Activated CD4-positive, alpha-beta T cell treated with anti-CD3 and anti-CD28 coated beads, Interleukin-2, amount 50 U/mL, for 48 hours (primary cell): Measurements from ENCODE around the gene PPFIA4.

Source experiments
- DNase-seq, 2 experiments: peaks; one replicate each; pipeline ENCODE4 v3.0.0-alpha.2; 2020

The PPFIA4 gene

DNA sequence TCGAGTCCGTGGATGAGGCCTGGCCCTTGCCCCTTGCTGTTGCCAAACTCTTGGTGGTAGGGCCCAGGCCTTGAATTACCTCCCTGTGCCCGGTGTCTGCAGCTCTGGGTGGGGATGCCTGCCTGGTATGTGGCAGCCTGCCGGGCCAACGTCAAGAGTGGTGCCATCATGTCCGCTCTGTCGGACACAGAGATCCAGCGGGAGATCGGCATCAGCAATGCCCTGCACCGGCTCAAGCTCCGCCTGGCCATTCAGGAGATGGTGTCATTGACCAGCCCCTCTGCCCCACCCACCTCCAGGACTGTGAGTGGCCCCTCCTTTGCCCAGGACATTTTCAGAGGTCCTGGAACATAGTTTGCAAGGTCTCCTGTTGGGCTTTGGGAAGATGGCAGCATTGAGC is 33.8 kb downstream of the PPFIA4 start:
- DNase-seq, result no peak

DNA sequence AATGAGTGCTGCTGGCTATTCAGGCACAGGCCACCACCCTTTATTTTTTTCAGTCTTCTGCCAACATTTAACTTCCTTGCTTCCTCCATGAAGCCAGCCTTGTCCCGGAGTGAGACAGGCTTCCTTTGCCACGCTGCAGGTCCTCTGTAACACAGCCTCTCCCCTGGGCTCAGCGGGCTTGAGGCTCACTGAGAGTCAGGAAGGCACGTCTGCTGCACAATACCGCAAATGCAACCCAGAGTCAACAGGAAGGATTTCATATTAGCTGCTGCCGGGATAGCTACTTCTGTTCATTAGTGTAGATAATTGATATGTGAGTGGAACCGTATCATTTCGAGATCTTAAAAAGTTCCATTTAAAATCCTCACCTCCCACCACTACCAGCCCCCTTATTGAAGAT is 37.0 kb downstream of the PPFIA4 start:
- DNase-seq, result no peak

DNA sequence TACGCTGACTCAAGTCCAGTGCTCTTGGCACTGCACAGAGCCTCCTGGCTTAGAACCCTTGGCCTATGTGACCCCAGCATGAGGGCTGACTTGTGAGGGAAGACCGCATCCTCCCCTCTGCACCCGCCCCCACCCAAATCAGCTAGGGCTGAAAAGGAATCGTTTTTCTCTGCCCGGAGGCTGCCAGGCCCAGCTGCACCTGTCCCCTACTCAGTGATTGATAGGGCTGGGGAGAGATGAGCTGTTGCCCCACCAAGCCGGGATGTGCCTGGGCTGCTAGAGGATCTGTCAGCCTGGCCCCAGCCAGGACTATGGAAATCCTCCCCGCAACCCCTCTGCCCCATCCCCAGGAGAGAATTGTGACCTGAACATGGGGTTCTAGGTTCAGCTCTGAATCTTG is 38.9 kb downstream of the PPFIA4 start:
- no peak for DNase-seq

DNA sequence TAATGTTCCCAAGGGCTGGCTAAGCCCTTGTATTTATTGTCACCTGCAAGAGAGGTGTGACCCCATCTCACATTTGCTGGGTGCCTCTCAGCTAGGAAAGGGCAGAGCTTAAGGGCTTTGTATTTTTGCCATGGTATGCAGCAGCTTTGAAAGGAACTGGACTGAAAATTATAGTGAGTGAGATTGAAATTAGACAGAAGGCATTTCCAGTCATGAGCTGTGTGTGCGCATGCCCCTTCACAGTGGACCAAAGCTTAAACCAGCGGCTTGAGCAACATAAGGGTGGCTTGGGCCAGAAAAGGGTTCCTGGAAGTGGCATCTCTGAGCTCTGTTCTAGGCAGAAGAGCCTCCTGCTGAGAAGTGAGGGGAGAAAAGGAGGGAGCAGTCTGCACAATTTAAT is 39.7 kb downstream of the PPFIA4 start:
- DNase-seq, result no peak

DNA sequence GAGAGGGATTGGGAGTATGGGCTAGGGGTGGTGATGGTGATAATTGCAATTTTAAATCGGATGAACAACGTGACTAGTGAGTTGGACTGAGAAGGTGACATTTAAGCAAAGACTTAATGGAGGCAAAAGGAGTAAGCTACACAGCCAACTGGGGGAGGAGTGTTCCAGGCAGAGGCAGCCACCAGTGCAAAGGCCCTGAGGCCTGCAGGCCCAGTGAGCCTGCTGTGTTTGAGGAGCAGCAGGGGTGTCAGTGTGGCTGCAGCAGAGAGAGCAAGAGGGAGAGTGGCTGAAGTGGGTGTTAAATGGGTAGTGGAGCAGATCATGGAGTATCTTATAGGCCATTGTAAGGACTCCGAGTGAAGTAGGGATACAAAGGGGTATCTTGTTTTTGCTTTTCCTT is 40.7 kb downstream of the PPFIA4 start:
- no peak for DNase-seq

DNA sequence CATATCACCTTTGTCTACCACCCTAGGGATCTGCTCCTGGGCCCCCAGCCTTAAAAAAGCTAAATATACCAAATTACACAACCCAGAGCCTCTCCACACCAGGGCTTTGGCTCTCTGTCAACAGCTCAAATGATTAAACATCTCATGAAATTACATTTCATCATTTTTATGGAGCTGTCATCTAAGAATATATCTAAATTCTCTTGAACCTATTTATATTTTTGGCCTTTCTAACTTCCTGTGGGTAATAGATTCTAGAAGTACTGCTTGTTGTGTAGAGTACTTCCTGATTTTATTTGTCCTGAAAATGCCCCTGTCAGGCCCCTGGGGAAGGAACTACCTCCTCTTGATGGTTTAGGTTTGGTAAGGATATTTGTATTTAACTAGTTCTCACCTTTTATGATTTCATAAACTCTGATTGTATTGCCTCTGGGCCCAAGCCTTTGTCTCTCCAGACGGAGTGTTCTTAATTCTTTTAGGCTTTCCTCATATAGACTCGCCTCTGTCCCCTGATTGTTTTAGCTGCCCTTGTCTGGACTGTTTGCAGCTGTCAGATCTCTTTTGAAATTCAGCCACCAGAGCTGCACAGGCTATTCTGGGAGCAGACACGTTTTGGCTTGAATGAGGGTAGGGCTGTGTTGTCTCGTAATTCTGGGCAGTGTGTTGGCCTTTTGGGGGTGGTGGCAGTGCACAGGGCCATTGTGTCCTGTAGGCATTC is 42.9 kb downstream of the PPFIA4 start:
- DNase-seq, result no peak

DNA sequence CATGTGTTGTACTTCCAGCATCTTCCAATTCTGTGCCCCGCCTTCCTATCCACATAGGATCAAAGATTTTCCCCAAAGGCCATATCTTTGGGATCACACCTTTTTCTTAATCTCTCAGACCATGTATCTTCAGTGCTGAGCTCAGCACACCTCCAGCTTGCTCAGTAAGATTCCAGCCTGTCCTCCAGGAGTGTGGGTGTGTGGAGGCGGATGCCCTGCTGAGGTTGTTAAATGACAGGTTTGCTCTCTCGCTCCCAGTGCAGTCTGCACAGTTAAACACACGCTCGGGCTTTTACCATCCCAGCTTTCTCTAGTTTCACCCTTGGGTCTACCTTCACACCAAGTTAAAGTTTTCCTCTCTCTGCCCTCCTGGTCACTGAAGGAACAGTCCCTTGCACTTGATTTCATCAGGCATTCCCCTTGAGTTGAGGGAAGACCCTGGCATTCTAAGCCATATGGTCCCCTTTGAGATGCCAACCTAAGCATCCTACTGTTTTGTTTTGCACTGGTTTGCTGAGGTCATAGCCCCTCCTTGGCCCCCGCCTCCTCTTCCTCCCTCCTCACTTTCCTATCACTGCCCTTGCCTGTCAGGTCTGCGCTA is 45.8 kb downstream of the PPFIA4 start:
- DNase-seq, result no peak

DNA sequence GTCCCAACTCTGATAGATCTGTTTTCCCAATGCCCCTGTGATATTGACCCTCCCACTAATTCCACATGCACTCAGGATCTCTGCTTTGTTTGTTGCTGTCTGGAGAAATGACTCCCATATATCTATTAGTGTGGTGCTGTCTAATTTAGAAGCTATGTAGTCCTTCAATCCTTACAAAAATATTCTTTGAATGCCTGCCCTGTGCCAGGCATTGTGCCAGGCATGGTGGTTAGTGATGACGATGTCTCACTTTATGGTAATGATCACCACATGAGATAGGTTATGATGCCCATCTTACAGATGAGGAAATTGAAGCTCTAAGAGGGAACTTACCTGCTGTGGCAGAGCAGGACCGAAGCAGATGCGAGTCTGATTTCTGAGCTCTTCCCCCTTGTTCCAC is 46.6 kb downstream of the PPFIA4 start:
- DNase-seq, result no peak

DNA sequence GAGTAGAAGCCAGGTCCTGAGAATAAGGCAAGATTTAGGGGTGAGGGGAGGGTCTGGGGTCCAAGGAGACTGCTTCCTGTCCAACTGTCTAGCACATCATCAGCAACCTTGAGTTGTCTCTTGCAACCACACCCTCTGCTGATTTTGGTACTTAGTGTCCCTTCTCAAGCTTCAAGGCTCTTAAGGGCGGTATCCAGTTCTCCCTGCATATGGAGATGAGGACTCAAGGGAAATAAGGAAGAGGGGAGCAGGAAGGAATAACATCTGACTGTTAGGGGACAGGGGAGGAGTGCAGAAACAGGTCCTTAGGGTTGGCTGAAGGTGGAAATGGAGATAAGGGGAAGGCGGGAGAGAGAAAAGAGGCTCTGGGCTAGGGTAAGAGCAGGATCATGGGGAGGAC is 47.2 kb downstream of the PPFIA4 start:
- DNase-seq, result no peak

DNA sequence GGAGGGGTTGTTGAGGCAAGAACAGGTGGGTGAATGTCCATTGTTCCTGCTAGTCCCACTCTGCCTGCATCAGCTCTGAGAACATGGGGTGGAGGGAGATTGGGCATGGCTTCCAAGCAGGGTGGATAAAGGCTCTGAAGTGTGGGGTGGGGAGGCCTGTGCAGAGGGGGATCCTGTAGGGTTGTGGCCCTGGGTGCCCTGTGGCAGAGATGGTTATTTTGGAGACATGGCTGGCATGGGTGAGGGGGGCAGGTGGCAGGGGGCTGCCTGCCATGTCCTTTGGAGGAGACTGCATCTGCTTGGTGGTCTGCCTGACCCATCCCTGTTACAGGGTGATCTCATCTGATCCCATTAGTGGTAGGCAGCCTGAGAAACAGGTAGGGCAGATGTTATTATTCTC is 48.3 kb downstream of the PPFIA4 start:
- DNase-seq, result no peak

DNA sequence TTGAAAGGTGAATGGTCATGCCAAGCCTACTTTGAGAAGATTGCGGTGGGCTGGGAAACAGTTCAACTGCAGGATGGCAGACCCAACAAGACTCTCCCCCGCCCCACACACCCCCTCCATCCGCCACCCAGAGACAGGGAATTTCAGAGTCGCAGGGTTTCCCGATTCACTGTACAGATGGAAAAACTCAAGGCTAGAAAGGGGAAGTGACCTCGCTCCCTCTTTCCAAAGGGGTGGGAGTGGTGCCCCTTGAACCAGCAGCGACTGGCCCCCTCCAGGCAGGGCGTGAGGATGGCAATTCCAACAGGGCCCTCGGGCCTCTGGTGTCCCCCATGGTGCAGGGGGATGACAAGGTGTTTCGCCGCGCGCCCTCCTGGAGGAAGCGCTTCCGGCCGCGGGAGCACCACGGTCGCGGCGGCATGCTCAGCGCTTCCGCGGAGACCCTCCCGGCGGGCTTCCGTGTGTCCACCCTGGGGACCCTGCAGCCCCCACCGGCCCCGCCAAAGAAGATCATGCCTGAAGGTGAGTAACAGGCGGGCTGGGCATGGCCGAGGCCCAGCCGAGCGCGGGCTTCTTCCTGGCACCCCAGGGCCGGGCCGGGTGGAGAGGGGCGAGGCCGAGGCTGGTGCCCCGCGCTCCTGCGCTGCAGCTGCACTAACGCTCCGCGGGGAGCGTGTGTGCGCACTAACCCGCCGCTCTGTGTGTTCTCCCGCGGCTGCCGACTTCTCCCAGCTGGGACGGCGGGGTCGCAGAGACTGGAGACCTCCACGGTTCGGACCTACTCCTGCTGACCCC is 49.1 kb downstream of the PPFIA4 start:
- DNase-seq, result peak in 1 of 2 experiments; percentile 7

DNA sequence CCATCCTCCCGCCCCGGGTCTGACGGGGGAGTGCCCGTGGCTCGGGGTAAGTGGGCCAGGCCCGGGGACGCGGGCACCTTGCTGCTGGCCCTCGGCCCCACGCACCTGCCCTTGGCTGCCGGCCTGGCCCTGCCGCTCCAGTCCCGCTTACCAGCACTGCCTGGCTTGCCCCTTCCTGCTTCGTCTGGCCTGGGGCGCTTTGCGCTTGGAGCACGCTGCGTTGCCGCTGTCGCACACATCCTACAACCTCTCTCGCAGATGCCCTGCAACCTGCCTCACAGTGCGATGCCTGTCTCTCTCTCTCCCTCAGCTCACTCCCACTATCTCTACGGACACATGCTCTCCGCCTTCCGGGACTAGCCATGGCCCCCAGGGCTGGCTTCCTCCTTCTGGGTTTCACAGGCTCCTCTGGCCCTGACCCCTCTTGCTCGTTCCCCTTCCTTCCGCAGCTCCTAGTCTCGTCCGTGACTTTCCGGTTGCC is 49.8 kb downstream of the PPFIA4 start:
- no peak for DNase-seq

DNA sequence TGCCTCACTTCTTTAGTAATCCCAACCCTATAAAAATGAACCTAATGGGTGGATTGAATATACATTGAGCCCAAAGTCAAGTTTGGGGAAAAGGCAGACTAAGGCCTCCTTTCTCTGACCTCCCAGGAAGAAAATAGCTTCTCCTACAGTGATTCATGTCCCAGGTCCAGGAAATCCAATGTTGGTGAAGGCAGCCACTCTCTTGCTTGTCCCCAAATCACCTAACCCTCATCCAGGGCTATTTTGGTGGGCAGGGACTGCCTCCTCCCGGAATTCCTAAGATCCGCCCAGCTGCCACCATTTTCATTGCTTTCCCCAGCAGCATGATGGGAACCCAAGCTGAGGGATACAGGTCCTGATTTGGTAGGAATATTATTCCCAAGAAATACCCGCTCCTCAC is 51.1 kb downstream of the PPFIA4 start:
- DNase-seq, result no peak

DNA sequence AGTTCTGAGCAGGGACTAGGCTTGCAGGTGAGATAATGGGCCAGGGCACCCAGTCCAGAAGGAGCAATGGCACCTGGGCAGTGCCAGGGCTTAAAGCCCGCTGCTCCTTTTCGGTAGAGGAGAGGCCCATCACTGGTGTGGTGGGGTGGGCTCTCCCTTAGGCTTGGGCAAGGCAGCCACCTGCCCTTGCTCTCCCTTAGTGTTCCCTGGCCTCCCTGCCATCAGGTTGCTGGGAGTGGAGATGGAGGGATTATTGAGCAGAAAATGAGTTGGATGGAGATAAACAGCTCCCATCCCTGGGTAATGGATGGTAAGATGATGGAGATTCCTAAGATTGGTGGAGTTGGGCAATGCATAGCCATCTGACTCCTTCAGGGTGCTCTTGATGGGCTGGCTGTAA is 51.7 kb downstream of the PPFIA4 start:
- DNase-seq, result no peak

DNA sequence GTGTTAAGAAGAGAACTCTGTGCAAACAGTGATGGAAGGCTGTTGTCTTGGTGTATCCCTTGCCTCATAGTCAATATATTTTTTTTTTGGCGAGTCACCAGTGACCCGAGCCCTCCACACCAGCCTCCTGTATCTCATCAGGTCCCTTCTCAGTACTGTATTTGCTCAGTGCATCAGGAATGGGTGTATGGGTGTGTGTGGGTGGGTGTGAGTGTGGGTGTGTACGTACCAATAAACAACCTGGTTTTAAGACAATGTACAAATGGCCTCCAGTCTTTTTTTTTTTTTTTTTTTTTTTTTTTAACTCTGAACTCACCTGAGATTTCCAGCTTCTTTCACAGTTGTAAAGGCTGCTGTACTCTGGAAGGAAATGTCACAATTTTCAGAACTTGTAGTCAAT is 52.2 kb downstream of the PPFIA4 start:
- DNase-seq, result no peak

DNA sequence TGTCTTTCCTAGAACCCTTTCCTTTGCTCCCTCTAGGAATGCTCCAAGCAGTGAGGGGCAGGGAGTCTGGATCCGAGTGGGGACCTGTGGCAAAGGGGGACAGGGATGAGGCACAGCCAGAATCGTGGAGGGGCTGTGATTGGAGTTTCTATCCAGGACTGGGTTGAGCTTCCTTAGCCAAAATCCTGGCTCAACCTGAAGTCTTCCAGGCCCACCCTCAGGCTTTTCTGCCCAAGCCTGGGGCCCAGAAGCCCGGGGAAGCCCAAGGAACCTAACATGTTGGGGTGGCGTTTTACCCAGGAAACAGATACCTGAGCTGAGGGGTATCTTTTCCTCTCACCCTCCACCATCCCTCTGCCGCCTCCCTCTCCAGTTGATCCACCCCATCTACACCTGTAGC is 54.2 kb downstream of the PPFIA4 start:
- no peak for DNase-seq

DNA sequence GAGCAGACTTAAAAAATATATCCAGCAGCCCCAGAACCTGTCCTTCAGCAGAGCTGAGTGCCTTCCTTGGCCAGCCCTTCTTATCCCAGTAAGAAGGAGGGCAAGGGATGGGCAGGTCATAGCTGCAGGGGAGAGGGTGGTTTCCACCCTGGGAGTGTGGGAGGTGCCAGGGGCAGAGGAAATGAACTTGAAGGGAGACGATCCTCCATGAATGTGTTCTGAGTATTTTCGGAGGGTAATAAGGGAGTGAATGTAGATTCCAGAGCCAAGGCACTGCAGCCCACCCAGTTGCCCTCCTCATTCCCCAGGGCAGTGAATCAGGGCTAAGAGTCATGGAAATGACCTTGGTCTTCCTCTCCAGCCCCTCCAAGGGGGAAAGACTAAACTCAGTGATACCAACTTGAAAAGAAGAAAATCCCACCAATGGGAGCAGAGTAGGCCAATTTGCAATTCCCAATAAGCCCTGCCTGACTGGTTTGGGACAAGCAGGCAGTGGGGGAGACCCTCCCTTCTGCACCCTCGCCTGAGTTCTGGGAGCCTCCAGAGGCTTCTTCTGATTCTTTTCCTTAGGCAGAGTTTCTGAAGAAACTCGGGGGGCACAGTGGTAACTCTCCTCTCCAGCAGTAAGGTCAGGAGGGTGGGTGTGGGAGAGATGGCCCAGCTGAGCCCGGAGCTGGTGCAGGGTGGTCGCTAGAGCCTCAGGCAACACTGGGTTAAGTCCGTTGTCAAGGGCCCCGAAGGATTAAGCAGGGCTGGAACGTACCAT is 55.4 kb downstream of the PPFIA4 start:
- no peak for DNase-seq

DNA sequence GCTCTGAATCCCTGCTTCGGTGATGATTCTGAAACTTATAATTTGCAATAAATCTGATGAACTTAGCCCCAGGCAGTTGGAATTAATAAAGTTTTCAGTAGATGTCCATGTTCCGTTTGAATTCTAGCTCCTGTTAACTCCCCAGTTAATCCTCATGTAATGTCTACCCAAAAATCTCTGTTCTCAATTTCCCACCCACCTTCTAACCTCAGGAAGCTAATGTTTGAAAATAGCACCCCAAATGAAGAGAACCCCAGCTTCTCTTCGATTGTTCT is 55.9 kb downstream of the PPFIA4 start:
- DNase-seq, result no peak

DNA sequence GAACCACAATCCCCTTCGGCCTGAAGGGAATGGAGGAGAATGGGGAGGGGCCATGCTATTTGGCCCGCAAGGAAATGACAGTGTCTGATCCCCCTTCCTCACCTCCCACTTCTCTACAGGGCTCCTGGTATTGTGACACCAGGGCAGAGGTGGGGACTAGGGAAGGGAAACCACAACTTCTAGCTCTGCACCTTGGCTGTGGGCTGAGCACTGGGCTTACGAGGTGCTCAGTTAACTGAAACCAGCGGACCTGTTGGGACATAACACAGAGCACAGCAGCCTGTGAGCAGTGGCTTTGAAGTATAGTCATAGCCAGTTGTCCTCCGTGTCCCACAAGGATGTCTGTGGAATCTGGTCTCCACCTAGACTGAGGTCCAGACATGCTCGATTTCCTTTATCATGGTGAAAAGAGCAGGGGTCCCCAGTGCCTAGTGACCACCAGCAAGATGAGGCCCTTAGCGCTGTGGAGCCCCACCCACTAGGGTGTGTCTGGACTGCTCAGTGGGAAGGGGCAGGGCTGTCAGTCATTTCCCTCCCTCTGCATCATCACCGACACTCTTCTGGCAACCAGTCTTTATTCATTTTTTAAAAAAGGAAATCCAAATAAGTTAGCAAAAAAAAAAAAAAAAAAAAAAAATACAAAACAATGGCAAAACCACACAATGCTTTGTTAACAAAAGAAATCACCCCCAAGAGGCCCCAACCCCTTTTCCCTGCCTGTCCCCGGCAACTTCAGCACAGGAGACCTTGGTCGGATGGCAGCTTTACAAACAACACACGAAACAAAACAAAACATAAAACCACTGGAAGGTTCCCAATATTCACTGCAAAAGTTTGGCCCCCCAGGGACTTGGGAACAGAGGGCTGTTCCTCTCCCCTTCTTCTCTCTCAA is 56.5 kb downstream of the PPFIA4 start:
- DNase-seq, result no peak

DNA sequence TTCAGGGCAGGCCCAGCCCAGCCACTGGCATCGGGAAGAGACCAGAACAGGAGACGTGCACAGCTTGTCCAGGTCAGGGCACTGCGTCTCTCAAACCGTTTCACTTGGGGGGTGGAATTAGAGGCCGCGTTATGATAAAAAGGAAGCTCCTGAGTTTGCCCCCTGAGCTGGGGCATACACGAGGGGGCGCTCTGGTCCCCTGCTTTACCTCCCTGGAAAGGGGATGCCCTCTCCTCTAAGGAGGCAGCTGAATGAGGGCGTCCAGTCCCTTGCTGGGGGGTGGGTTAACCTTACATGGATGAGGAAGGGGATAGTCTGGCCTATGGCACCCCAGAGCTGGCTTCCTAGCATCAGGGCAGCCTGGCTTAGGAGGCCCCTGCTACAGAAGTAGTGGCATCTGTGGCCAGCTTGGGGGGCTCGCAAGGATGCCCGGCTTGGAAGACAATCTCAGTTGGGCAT is 57.2 kb downstream of the PPFIA4 start:
- DNase-seq, result no peak

DNA sequence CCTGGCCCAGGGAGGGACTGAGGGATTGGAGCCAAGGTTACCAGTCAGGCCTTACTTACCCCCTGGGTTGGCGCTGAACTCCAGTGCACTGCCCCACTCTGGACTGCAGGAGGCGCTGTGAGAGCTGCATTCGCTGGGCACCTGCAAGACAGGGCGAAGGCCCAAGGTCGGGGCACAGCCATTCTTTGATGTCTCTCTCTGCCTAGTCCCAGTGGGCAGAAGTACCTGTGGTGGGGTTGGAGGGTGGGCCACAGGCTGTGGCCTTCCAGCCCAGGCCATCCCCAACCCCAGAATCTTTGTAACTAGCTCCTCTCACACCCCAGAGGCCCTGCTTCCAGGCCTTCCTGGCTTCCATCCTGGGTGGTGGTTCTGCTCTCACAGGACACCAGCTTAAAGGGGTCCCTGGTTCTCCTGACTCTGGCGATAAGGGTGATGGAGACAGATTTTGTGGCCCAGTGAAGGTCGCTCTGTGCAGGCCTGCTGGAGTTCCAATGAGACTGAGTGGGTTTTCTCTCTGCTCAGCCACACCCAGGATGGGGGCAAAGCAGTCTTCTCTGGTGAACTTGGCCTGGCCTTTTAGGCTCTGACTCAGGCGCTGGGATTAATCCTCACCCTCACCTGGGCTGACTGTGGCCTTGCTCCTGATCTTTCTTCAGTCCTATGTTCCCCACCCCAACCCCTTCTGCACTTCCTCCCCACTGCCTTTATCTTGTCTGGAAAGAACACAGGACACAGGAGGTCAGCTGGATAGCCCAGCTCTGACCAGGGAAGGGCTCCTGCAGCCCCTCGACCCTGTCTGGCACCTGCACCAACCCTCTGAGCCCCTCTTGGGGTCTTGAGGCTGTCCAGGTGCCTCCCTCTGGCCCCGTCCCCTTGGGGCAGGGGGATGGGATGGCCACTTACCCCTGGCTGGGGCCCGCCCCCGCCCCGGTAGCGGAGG is 58.6 kb downstream of the PPFIA4 start:
- DNase-seq, result peak; percentile 53 to 60
